Right lobe of liver (tissue), 4 donors: ENCODE results near the gene KRTAP10-1.

ENCODE experiments used
- CTCF ChIP-seq, 4 donors: fragments of 200-600 bp in 3 of 4; fragments of 450-650 bp in 1 of 4; IDR thresholded peaks; one replicate each; pipeline versions ENCODE4 v1.5.1 to v1.8.0; 2016 to 2022; ENCODE audit warnings: antibody characterized with exemption in 4 of 4, mild to moderate bottlenecking in 2 of 4
- POLR2A ChIP-seq: fragments of 450-650 bp; IDR thresholded peaks from one replicate; pipeline ENCODE4 v1.6.1; 2017; ENCODE audit warnings: antibody characterized with exemption, mild to moderate bottlenecking
- donor health status: DM: no; HTN: no; CAD: no.
- donor health status: DM: no; HTN: no; CAD: no.
- donor health status: DM: no; HTN: yes; CAD: no.

DNA sequence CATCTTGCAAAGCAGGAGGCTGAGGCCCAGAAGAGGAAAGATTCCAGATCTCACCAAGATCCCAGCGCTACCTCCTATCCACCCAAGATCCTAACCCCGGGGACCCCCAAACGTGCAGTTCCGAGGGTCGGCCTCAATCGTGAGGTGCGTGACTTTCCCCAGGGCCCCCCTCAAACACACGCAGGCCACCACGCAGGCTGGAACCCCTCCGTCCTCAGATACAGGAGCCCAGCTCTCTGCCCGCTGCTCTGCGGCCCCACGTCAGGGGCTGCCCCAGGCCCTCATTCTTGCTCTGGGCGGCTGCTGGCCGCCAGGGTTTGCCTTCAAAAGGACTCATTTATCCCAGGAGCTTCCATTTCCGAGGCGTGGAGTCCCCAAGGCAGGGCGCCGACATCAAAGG lies 39.9 kb downstream of the KRTAP10-1 start:
- TF ChIP-seq CTCF (IDR thresholded peaks at IDR 0.05) (no peak), POLR2A (no peak)
